Gastroesophageal sphincter (tissue), 4 donors: ENCODE measurements around the gene MVK. TPM values are rescaled to one million over a fixed set of nuclear protein-coding genes. Genes with fewer than 3 reads are reported as not detected.

Experiments used
- ATAC-seq: fragments of 150-250 bp; one replicate; pipeline ENCODE4 v1.9.1; 2016; ENCODE audit warnings: mild to moderate bottlenecking, moderate library complexity
- H3K27ac ChIP-seq, 4 donors: fragments of 200-600 bp; sonication (generic) in 3 of 4; 1 replicate in 3 of 4; 2 replicates in 1 of 4; pipeline ENCODE4 v1.5.1; 2016 to 2019
- H3K27me3 ChIP-seq: fragments of 200-600 bp; sonication (generic); one replicate; pipeline ENCODE4 v1.5.1; 2019
- H3K36me3 ChIP-seq, 2 donors: fragments of 200-600 bp; sonication (generic); one replicate each; pipeline ENCODE4 v1.5.1; 2019; ENCODE audit warnings: control low read depth in 1 of 2
- H3K4me1 ChIP-seq, 3 donors: fragments of 200-600 bp; sonication (generic); 1 replicate in 2 of 3; 2 replicates in 1 of 3; pipeline ENCODE4 v1.5.1; 2016 to 2019; ENCODE audit warnings: control low read depth in 2 of 3
- H3K4me3 ChIP-seq, 2 donors: fragments of 200-600 bp; sonication (generic); one replicate each; pipeline ENCODE4 v1.5.1; 2019; ENCODE audit warnings: mild to moderate bottlenecking in 1 of 2, moderate library complexity in 1 of 2
- H3K9me3 ChIP-seq, 3 donors: fragments of 200-600 bp; sonication (generic); one replicate each; pipeline ENCODE4 v1.5.1; 2017 to 2019; ENCODE audit warnings: control low read depth in 2 of 3
- EP300 ChIP-seq: sonication (generic); formaldehyde crosslinking; IDR thresholded peaks from one replicate; pipeline ENCODE4 v1.6.1; 2017; ENCODE audit warnings: antibody characterized with exemption, mild to moderate bottlenecking
- POLR2A ChIP-seq, 2 donors: fragments of 450-650 bp; IDR thresholded peaks; one replicate each; pipeline ENCODE4 v1.6.1; 2017; ENCODE audit warnings: antibody characterized with exemption in 2 of 2, mild to moderate bottlenecking in 2 of 2, moderate library complexity in 1 of 2
- POLR2AphosphoS5 ChIP-seq: sonication (generic); formaldehyde crosslinking; IDR thresholded peaks from one replicate; pipeline ENCODE4 v1.6.1; 2017; ENCODE audit warnings: antibody characterized with exemption
- whole genome bisulfite sequencing, 2 donors: methylation state at CpG; one replicate each; pipeline ENCODE4 v1.1.5; 2018; ENCODE audit warnings: low coverage in 1 of 2; 5-methylcytosine and 5-hydroxymethylcytosine counted together
- total RNA-seq, 4 donors: library from RNA; depleted of rRNA; stranded (reverse); fragments of >200 nt; gene quantifications; one replicate each; pipeline ENCODE4 v1.1.0, GENCODE V29; 2016
- TF ChIP-seq, protein P1 (sequence below), 4 experiments: fragments of 200-600 bp in 2 of 4; fragments of 450-650 bp in 2 of 4; sonication (generic) in 1 of 4; IDR thresholded peaks; one replicate each; pipeline ENCODE4 v1.5.1; 2017 to 2019; ENCODE audit warnings: antibody characterized with exemption in 4 of 4, mild to moderate bottlenecking in 2 of 4, moderate library complexity in 2 of 4

MVK gene
- total RNA-seq, 4 donors from 2014 or later, result 6.2 to 18.2 (median 10.4) TPM

- no peaks in the 10 kb centered on the region for H3K9me3 ChIP-seq
- WGBS, 2 donors, result 100% methylated on average over 1 of the region's 6 CpGs; no CpG with 5 or more reads in 1 of the 2 donors
- no peak for TF ChIP-seq POLR2A (IDR thresholded peaks at IDR 0.05)
- TF ChIP-seq, protein P1, sequence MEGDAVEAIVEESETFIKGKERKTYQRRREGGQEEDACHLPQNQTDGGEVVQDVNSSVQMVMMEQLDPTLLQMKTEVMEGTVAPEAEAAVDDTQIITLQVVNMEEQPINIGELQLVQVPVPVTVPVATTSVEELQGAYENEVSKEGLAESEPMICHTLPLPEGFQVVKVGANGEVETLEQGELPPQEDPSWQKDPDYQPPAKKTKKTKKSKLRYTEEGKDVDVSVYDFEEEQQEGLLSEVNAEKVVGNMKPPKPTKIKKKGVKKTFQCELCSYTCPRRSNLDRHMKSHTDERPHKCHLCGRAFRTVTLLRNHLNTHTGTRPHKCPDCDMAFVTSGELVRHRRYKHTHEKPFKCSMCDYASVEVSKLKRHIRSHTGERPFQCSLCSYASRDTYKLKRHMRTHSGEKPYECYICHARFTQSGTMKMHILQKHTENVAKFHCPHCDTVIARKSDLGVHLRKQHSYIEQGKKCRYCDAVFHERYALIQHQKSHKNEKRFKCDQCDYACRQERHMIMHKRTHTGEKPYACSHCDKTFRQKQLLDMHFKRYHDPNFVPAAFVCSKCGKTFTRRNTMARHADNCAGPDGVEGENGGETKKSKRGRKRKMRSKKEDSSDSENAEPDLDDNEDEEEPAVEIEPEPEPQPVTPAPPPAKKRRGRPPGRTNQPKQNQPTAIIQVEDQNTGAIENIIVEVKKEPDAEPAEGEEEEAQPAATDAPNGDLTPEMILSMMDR (IDR thresholded peaks at IDR 0.05), result no peak
- no peak for TF ChIP-seq POLR2AphosphoS5
- TF ChIP-seq EP300, result no peak
- no peak overlapping the region for H3K27ac ChIP-seq
- peaks cover 1% of the 10 kb centered on the region for H3K27me3 ChIP-seq
- peaks cover 0 to 75% of the 10 kb centered on the region in 2 donors for H3K36me3 ChIP-seq
- no peaks in the 10 kb centered on the region for H3K4me1 ChIP-seq
- no peak overlapping the region for H3K4me3 ChIP-seq
- no peak for ATAC-seq
Observed at GRCh38 chr12:109559200-109559505, 14.4 kb upstream of the MVK start.

GRCh38 chr12:109559601-109560000, 14.0 kb upstream of the MVK start:
- Histone ChIP-seq H3K4me3 (no peak overlapping the region), H3K27ac (no peak overlapping the region), H3K4me1 (no peaks in the 10 kb centered on the region), H3K36me3 (peaks cover 0 to 79% of the 10 kb centered on the region in 2 donors), H3K9me3 (no peaks in the 10 kb centered on the region), H3K27me3 (no peaks in the 10 kb centered on the region)
- no peak for TF ChIP-seq EP300
- ATAC-seq, result no peak
- 91 to 100% methylated on average over 4 of the region's 10 CpGs for WGBS, 2 donors

- TF ChIP-seq POLR2AphosphoS5 (no peak), POLR2A (IDR thresholded peaks at IDR 0.05) (no peak), EP300 (no peak)
- TF ChIP-seq, protein P1 (IDR thresholded peaks at IDR 0.05), result no peak
- peaks cover 0 to 94% of the 10 kb centered on the region in 2 donors for H3K36me3 ChIP-seq
- H3K4me3 ChIP-seq, result no peak overlapping the region
- no peak for ATAC-seq
- no peaks in the 10 kb centered on the region for H3K27me3 ChIP-seq
- no peaks in the 10 kb centered on the region for H3K9me3 ChIP-seq
- 66 to 100% methylated on average over 1 to 2 of the region's 30 CpGs for WGBS, 2 donors
- no peak overlapping the region for H3K27ac ChIP-seq
- H3K4me1 ChIP-seq, result no peaks in the 10 kb centered on the region
Observed at GRCh38 chr12:109560867-109561710, 12.5 kb upstream of the MVK start.

DNA sequence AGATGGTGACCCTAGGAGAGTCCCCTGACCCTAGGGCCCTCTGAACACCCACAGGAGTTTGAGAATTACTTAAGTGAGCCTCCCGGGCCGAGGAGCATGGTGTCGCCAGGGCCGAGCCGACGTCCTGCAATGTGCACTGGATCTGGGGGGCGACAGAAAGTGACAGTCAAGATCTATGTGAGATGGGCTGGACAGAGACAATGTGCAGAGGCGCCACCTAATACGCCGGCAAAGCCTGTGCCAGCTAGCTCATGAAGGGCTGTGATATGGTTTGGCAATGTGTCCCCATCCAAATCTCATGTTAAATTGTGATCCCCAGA, 11.9 kb upstream of the MVK start:
- Histone ChIP-seq H3K27ac (no peak overlapping the region), H3K36me3 (peaks cover 0 to 98% of the 10 kb centered on the region in 2 donors), H3K9me3 (no peaks in the 10 kb centered on the region), H3K4me3 (no peak overlapping the region), H3K27me3 (no peaks in the 10 kb centered on the region), H3K4me1 (no peaks in the 10 kb centered on the region)
- ATAC-seq, result no peak
- TF ChIP-seq, protein P1 (IDR thresholded peaks at IDR 0.05), result no peak
- TF ChIP-seq EP300 (no peak), POLR2AphosphoS5 (no peak), POLR2A (IDR thresholded peaks at IDR 0.05) (no peak)
- WGBS, 2 donors, result no CpG with 5 or more reads among the region's 10 CpGs

- WGBS, 2 donors, result 89% methylated on average over 3 of the region's 4 CpGs
- H3K36me3 ChIP-seq, result peaks cover 0 to 98% of the 10 kb centered on the region in 2 donors
- no peak for ATAC-seq
Observed at GRCh38 chr12:109562871-109563270, 10.7 kb upstream of the MVK start.

More at GRCh38 chr12:109562871-109563270, 10.7 kb upstream of the MVK start:
- TF ChIP-seq, protein P1 (IDR thresholded peaks at IDR 0.05), result no peak
- TF ChIP-seq POLR2AphosphoS5 (no peak), POLR2A (IDR thresholded peaks at IDR 0.05) (no peak), EP300 (no peak)
- Histone ChIP-seq H3K4me1 (no peaks in the 10 kb centered on the region), H3K4me3 (no peak overlapping the region), H3K27me3 (no peaks in the 10 kb centered on the region), H3K27ac (no peak overlapping the region), H3K9me3 (no peaks in the 10 kb centered on the region)
